CD4-positive, alpha-beta T cell treated with Interleukin-4 for 1 hour (primary cell): ENCODE measurements around the gene CBY1.

Experiments
- DNase-seq, 2 donors: peaks; one replicate each; pipeline ENCODE4 v3.0.0-alpha.2; 2020 to 2022

CBY1 gene

GRCh38 chr22:38652859-38653258 lies 3.6 kb upstream of the CBY1 start:
- DNase-seq: no peak

GRCh38 chr22:38653741-38654140 lies 2.7 kb upstream of the CBY1 start:
- DNase-seq: no peak

- no peak for DNase-seq
These were observed 751 bp upstream of the CBY1 start for GRCh38 chr22:38655519-38656255.

DNA sequence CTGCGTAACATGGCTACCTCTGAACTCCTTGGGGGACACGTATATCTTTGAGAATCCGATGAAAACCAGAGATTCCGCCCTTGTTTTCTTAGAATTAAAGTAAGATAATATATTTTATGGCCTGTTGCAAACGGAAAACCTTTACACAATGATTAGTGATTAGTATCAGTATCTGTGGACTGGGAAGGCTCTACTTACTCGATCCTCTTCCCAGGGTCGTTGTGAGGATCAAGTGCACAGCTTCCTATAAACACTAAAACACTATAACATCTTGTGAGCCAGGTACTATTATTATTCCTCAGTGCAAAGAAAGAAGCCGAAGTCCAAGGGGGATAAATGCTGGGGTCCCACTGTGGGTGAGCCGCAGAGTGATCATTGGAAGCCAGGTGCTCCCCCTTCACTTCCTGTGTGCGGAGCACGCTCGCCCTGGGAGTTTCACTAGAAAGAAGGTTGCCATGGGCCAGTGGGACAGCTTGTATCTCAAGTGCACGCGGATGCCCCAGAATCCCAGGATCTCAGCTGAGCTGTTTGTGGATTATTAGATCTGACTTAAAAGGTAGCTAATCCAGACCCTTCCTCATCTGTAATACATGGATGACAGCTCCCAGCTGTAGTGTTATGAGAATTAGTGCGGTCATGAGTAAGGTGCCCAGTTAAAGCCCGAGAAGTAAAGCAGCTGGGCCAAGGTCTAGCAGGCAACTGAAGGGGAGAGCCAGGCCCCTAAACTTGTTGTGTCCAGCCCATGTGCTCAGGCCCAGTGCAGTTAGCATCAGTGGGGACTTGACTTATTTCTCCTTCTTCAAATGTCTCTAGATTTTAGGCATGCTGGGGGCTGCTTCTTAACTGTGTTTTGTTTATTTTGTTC lies 839 bp downstream of the CBY1 start:
- peak; percentile 15 to 35 for DNase-seq

DNA sequence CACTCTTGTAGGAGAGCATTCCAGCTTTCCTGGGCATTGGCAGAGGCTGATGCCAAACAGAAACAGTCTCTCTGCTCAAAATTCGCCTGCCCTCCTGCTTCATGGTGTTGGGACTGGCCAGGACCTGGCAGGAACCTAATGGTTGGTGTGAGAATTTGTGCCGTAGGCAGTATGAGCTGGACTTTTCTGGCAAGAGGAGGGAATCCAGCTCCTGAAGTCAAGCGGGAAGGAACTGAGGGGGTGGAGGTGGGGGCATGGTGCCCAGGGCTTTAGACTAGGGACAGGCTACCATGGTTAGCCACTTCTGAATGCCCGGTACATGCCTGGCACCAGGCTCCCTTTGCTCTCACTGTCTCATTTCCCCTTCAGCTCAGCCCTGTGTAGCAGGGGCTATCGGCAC lies 18.4 kb downstream of the CBY1 start:
- no peak for DNase-seq

DNA sequence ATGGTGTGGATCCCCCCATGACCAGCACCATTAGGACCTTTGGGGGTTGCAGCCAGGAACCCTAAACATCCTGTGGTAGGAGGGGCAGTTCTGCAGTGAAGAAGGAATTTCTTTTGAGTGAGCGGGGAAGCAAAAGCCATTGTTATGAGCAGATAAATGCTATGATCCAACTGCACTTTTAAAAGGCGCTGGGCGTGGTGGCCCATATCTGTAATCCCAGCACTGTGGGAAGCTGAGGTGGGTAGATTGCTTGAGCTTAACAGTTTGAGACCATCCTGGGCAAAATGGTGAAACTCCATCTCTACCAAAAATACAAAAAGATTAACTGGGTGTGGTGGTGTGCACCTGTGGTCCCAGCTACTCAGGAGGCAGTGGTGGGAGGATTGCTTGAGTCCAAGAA lies 19.4 kb downstream of the CBY1 start:
- DNase-seq: no peak

DNA sequence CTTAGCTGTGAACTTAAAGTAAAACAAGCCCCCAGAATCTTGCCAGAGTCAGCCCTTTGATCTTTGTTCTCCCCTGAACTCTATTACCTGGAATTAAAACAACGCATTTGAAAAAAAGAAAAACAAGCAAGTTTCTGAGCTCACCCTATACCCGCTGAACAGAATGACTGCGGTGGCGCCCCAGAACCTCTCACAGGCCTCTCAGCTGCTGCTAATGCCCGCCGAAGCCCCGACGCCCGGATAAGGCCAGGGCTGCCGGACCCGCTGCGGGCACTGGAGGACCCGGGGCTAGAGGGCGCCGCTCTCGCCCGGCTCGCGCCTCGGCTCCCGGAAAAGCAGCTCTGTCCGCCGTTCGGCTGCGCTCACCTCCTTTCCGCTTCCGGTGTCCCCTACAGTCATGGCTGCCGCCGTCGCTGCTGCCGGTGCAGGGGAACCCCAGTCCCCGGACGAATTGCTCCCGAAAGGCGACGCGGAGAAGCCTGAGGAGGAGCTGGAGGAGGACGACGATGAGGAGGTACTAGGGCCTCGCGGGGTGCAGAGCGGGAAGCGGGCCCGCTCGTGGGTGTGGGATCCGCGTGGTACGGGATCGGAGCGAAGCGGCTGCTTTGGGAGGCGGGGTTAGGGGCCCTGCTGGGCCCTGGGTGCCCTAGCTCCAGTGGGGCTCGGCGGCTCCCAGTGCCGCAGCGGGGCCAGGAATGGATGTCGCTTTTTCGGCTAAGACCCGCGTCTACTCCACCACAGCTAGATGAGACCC lies 25.3 kb downstream of the CBY1 start, which contains the start of gene TOMM22:
Gene TOMM22, plus strand, starts transcription at position 376 of the 754 bp plus-strand sequence. Its CDS starts 22 bp downstream, at position 398.
- peak; percentile 87 for DNase-seq

- DNase-seq: no peak
These were observed 28.5 kb downstream of the CBY1 start for GRCh38 chr22:38684895-38685294.

GRCh38 chr22:38685761-38686160 lies 29.3 kb downstream of the CBY1 start:
- DNase-seq: no peak

GRCh38 chr22:38689651-38690050 lies 33.2 kb downstream of the CBY1 start:
- DNase-seq: no peak

DNA sequence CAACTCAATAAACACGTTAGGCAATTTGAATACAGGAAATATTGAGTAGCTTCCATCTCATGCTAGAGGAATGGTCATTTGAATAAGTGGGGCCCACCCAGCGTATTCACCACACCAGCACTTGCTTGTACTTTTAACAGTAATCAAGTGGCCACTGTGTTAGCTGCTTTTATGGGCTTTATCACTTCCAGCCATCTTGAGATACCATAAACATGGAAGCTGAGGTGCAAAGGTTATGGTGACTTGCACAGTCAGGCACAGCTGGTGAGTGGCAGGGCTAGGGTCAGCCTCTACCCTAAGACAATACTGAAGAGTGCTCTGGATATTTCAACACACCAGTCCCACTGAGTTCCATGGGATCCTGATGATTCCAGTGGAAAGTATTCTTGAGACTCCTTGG lies 37.6 kb downstream of the CBY1 start:
- no peak for DNase-seq

GRCh38 chr22:38694940-38695339 lies 38.5 kb downstream of the CBY1 start:
- DNase-seq: no peak

GRCh38 chr22:38696606-38697424 lies 40.4 kb downstream of the CBY1 start:
- peak; percentile 38 to 45 for DNase-seq

GRCh38 chr22:38697425-38698089 lies 41.1 kb downstream of the CBY1 start:
- DNase-seq: no peak

GRCh38 chr22:38698407-38699094 lies 42.1 kb downstream of the CBY1 start:
- no peak for DNase-seq

DNA sequence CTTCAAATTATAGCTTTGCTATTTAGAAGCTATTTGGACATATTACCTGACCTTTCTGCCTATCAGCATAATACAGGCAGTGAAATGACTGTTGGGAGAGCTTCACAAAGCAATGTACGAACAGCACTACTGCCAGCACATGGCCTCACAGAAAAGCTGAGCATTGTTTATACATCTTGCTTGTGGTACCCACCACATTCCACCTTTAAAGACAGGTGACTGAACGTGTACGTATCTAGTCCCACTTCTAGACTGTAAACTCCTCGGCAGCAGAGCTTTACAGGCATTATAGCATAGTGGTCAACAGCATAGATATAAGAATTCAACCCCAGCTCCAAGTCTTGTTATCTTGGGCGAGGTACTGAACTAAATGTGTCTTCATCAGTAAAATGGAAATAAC lies 42.7 kb downstream of the CBY1 start:
- no peak for DNase-seq

- DNase-seq: no peak
These were observed 43.3 kb downstream of the CBY1 start for GRCh38 chr22:38699784-38700183.

DNA sequence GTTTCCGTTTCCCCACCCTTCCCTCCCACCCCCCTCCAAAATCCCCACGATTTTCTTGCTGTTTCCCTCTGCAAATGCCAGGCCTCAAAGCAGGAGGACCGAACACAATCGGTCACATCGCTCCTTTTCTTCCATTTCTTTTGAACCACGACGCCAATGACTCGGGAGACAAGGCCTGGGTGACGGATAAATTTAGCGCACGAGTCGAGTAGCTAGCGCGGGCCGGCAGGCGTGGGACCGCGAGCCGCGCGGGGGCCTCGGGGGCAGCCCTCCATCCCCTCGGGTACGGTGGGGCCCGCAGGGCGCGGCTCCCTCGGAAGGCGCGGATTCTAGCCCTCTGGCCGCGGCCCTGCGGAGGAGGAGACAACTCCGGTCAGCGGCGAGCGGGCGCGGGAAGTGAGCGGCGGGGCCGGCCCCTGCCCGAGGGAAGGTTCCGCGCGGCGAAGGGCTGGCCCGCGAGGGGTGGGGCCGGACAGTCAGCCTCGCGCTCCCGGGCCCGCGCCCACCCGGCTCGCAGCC lies 43.9 kb downstream of the CBY1 start:
- DNase-seq: peak in 1 of 2 donors; percentile 50

- peak; percentile 97 to 98 for DNase-seq
These were observed 44.6 kb downstream of the CBY1 start, which contains the start of gene JOSD1 for GRCh38 chr22:38700789-38701628. JOSD1 (minus strand) TSS chr22:38700943; CDS start chr22:38699987, 956 bp downstream.
